KMS-11 (cell line): ENCODE data around the gene IMPG2.
A peak's percentile ranks its signal among the peaks of the same experiment; 100 is the strongest.

Source experiments
- H2AFZ ChIP-seq: fragments of 200-600 bp; sonication (generic); 2 replicates; pipeline ENCODE4 v1.6.1; 2016; ENCODE audit warnings: antibody characterized with exemption, mixed run types, low read depth
- H3K27ac ChIP-seq: fragments of 200-600 bp; sonication (generic); 2 replicates; pipeline ENCODE4 v1.6.1; 2016; ENCODE audit warnings: mild to moderate bottlenecking, mixed run types
- H3K27me3 ChIP-seq: fragments of 200-600 bp; sonication (generic); 2 replicates; pipeline ENCODE4 v1.6.1; 2017; ENCODE audit warnings: mild to moderate bottlenecking, low read depth, mixed run types, moderate library complexity; ENCODE audit not compliant: insufficient read depth
- H3K36me3 ChIP-seq: fragments of 200-600 bp; sonication (generic); 2 replicates; pipeline ENCODE4 v1.6.1; 2017; ENCODE audit warnings: mild to moderate bottlenecking, mixed run types; ENCODE audit not compliant: insufficient read depth
- H3K4me1 ChIP-seq: fragments of 200-600 bp; sonication (generic); 2 replicates; pipeline ENCODE4 v1.6.1; 2016; ENCODE audit warnings: mild to moderate bottlenecking, low read depth, mixed run types; ENCODE audit not compliant: poor library complexity, severe bottlenecking
- H3K4me2 ChIP-seq: fragments of 200-600 bp; sonication (generic); 2 replicates; pipeline ENCODE4 v1.7.0; 2016; ENCODE audit warnings: mild to moderate bottlenecking, mixed run types
- H3K4me3 ChIP-seq: fragments of 200-600 bp; sonication (generic); IDR thresholded peaks from 2 replicates; pipeline ENCODE4 v1.6.1; 2017; ENCODE audit warnings: low read depth, low read length, mixed read lengths; ENCODE audit not compliant: insufficient read depth
- H3K79me2 ChIP-seq: fragments of 200-600 bp; sonication (generic); 2 replicates; pipeline ENCODE4 v1.6.1; 2016; ENCODE audit warnings: low read depth, mixed run types; ENCODE audit not compliant: insufficient read depth
- H3K9ac ChIP-seq: fragments of 200-600 bp; sonication (generic); 2 replicates; pipeline ENCODE4 v1.6.1; 2016; ENCODE audit warnings: mild to moderate bottlenecking, mixed run types
- H4K20me1 ChIP-seq: fragments of 200-600 bp; sonication (generic); 2 replicates; pipeline ENCODE4 v1.6.1; 2016; ENCODE audit warnings: mild to moderate bottlenecking, mixed run types; ENCODE audit not compliant: insufficient read depth
- TF ChIP-seq, protein P1 (sequence below): fragments of 200-600 bp; sonication (generic); conservative IDR thresholded peaks from 2 replicates; pipeline ENCODE4 v1.6.1; 2017; ENCODE audit warnings: low read depth, mild to moderate bottlenecking, antibody characterized with exemption, low read length, moderate library complexity, mixed read lengths

IMPG2 gene

DNA sequence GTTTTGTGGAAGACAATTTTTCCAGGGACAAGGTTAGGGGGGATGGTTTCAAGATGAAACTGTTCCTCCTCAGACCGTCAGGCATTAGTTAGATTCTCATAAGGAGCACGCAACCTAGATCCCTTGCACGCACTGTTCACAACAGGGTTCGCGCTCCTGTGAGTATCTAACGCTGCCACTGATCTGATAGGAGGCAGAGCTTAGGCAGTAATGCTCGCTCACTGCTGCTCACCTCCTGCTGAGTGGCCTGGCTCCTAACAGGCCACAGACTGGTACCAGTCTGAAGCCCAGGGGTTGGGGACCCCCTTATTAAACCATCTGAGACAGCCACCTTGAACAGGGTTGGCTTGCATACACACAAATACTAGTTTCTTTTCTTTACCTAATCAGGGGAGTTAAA is 13.5 kb upstream of the IMPG2 start:
- Histone ChIP-seq H4K20me1 (no peaks in the 10 kb centered on the region), H3K4me3 (no peak overlapping the region), H3K27me3 (no peaks in the 10 kb centered on the region), H3K9ac (no peak overlapping the region), H3K27ac (no peak overlapping the region), H2AFZ (no peak overlapping the region), H3K4me1 (no peaks in the 10 kb centered on the region), H3K36me3 (no peaks in the 10 kb centered on the region), H3K79me2 (no peaks in the 10 kb centered on the region), H3K4me2 (no peak overlapping the region)
- TF ChIP-seq, protein P1, sequence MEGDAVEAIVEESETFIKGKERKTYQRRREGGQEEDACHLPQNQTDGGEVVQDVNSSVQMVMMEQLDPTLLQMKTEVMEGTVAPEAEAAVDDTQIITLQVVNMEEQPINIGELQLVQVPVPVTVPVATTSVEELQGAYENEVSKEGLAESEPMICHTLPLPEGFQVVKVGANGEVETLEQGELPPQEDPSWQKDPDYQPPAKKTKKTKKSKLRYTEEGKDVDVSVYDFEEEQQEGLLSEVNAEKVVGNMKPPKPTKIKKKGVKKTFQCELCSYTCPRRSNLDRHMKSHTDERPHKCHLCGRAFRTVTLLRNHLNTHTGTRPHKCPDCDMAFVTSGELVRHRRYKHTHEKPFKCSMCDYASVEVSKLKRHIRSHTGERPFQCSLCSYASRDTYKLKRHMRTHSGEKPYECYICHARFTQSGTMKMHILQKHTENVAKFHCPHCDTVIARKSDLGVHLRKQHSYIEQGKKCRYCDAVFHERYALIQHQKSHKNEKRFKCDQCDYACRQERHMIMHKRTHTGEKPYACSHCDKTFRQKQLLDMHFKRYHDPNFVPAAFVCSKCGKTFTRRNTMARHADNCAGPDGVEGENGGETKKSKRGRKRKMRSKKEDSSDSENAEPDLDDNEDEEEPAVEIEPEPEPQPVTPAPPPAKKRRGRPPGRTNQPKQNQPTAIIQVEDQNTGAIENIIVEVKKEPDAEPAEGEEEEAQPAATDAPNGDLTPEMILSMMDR, result no peak

DNA sequence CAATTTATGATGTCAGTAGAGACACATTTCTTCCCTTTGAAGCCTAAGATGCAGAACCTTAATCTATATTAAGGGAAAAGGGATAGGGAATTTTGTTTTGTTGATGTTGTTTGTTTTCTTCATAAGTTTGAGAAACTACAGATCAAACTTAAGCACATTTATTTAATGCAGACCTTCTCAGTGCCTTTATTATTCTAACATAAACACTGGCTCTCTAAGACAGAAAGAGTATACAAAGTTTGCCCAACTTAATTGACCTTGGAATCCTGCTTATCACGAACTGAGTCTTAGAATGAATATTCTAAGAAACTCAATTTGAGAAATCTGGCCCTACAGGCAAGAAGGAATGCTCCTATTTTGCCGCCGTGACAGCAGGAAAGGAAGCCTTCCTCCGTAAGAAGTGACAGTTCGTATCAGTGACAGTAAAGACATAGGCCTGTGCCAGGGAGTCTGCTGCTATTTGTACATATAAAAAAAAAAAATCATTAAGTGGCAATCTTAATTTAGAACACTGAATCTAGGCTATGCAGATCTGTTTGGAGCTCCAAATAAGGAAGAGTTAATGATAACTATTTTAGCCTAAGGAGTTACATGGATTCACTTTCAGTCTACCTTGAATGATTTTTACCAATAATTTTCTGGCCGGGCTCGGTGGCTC is 8.8 kb upstream of the IMPG2 start:
- H2AFZ ChIP-seq, result no peak overlapping the region
- no peak overlapping the region for H3K4me2 ChIP-seq
- no peaks in the 10 kb centered on the region for H3K27me3 ChIP-seq
- no peak overlapping the region for H3K4me3 ChIP-seq
- H3K36me3 ChIP-seq, result no peaks in the 10 kb centered on the region
- no peaks in the 10 kb centered on the region for H3K4me1 ChIP-seq
- no peaks in the 10 kb centered on the region for H4K20me1 ChIP-seq
- H3K27ac ChIP-seq, result no peak overlapping the region
- no peak overlapping the region for H3K9ac ChIP-seq
- TF ChIP-seq, protein P1, result no peak
- H3K79me2 ChIP-seq, result no peaks in the 10 kb centered on the region

- H3K9ac ChIP-seq, result no peak overlapping the region
Measured at GRCh38 chr3:101325393-101326134, 5.2 kb upstream of the IMPG2 start.

GRCh38 chr3:101319531-101319930 is 844 bp downstream of the IMPG2 start:
- H3K4me2 ChIP-seq, result peak overlapping the region; percentile 67

More at GRCh38 chr3:101325393-101326134, 5.2 kb upstream of the IMPG2 start:
- no peaks in the 10 kb centered on the region for H3K4me1 ChIP-seq
- no peaks in the 10 kb centered on the region for H3K79me2 ChIP-seq
- no peak overlapping the region for H3K4me2 ChIP-seq
- H4K20me1 ChIP-seq, result no peaks in the 10 kb centered on the region
- H3K27me3 ChIP-seq, result no peaks in the 10 kb centered on the region; the same call in 1 of the 2 replicates
- H3K4me3 ChIP-seq, result no peak overlapping the region
- no peaks in the 10 kb centered on the region for H3K36me3 ChIP-seq
- H3K27ac ChIP-seq, result no peak overlapping the region
- H2AFZ ChIP-seq, result no peak overlapping the region
- TF ChIP-seq, protein P1, result no peak

More at GRCh38 chr3:101319531-101319930, 844 bp downstream of the IMPG2 start:
- Histone ChIP-seq H4K20me1 (no peaks in the 10 kb centered on the region), H3K27ac (no peak overlapping the region), H2AFZ (no peak overlapping the region), H3K36me3 (no peaks in the 10 kb centered on the region), H3K4me3 (no peak overlapping the region), H3K27me3 (no peaks in the 10 kb centered on the region; the same call in 1 of the 2 replicates), H3K79me2 (no peaks in the 10 kb centered on the region), H3K4me1 (peaks cover 10% of the 10 kb centered on the region), H3K9ac (no peak overlapping the region)
- TF ChIP-seq, protein P1, result no peak
